ENCODE data around the gene C1orf21.

DNA sequence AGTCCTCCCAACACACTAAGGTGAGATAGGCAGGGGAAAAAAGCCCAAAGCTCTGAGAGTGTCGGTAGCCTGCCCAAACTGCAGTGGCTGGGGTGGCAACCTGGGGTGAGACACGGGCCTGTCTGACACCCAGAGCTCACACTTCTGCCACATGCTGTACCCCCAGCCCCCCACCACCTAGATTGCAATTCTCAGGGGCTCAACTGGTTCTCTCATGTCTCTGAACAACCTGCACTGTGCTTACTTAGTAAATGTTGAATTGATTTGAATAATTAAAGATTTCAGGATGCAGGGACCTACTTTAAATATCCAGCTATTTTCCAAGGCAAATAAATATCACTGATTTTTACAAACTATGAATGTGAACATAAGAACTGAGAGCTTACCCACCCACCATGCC, 252.4 kb downstream of the C1orf21 start:
- TF ChIP-seq, protein P1, sequence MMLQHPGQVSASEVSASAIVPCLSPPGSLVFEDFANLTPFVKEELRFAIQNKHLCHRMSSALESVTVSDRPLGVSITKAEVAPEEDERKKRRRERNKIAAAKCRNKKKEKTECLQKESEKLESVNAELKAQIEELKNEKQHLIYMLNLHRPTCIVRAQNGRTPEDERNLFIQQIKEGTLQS (CRISPR knock-in tag; conservative IDR thresholded peaks at IDR 0.05): no peak
- no peak for TF ChIP-seq JAZF1 (CRISPR knock-in tag; IDR thresholded peaks at IDR 0.05)
- TF ChIP-seq, protein P2, sequence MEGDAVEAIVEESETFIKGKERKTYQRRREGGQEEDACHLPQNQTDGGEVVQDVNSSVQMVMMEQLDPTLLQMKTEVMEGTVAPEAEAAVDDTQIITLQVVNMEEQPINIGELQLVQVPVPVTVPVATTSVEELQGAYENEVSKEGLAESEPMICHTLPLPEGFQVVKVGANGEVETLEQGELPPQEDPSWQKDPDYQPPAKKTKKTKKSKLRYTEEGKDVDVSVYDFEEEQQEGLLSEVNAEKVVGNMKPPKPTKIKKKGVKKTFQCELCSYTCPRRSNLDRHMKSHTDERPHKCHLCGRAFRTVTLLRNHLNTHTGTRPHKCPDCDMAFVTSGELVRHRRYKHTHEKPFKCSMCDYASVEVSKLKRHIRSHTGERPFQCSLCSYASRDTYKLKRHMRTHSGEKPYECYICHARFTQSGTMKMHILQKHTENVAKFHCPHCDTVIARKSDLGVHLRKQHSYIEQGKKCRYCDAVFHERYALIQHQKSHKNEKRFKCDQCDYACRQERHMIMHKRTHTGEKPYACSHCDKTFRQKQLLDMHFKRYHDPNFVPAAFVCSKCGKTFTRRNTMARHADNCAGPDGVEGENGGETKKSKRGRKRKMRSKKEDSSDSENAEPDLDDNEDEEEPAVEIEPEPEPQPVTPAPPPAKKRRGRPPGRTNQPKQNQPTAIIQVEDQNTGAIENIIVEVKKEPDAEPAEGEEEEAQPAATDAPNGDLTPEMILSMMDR (IDR thresholded peaks at IDR 0.05): no peak
- no peak for TF ChIP-seq ZNF512 (CRISPR knock-in tag; IDR thresholded peaks at IDR 0.05; ENCODE audit: borderline replicate concordance)
- no peak for TF ChIP-seq ZMAT4 (CRISPR knock-in tag; IDR thresholded peaks at IDR 0.05)
- TF ChIP-seq CBFB (CRISPR knock-in tag; IDR thresholded peaks at IDR 0.05; ENCODE audit: low read depth): no peak
- TF ChIP-seq, protein P3, sequence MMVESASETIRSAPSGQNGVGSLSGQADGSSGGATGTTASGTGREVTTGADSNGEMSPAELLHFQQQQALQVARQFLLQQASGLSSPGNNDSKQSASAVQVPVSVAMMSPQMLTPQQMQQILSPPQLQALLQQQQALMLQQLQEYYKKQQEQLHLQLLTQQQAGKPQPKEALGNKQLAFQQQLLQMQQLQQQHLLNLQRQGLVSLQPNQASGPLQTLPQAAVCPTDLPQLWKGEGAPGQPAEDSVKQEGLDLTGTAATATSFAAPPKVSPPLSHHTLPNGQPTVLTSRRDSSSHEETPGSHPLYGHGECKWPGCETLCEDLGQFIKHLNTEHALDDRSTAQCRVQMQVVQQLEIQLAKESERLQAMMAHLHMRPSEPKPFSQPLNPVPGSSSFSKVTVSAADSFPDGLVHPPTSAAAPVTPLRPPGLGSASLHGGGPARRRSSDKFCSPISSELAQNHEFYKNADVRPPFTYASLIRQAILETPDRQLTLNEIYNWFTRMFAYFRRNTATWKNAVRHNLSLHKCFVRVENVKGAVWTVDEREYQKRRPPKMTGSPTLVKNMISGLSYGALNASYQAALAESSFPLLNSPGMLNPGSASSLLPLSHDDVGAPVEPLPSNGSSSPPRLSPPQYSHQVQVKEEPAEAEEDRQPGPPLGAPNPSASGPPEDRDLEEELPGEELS (CRISPR knock-in tag; IDR thresholded peaks at IDR 0.05): no peak

Measured in WTC11 (cell line).